ENCODE measurements around the gene IFITM10. TPM values are rescaled to one million over a fixed set of nuclear protein-coding genes. Genes with fewer than 3 reads are reported as not detected.

Gene IFITM10
- total RNA-seq, 1 experiment from 2014 or later = 2.0 TPM

DNA sequence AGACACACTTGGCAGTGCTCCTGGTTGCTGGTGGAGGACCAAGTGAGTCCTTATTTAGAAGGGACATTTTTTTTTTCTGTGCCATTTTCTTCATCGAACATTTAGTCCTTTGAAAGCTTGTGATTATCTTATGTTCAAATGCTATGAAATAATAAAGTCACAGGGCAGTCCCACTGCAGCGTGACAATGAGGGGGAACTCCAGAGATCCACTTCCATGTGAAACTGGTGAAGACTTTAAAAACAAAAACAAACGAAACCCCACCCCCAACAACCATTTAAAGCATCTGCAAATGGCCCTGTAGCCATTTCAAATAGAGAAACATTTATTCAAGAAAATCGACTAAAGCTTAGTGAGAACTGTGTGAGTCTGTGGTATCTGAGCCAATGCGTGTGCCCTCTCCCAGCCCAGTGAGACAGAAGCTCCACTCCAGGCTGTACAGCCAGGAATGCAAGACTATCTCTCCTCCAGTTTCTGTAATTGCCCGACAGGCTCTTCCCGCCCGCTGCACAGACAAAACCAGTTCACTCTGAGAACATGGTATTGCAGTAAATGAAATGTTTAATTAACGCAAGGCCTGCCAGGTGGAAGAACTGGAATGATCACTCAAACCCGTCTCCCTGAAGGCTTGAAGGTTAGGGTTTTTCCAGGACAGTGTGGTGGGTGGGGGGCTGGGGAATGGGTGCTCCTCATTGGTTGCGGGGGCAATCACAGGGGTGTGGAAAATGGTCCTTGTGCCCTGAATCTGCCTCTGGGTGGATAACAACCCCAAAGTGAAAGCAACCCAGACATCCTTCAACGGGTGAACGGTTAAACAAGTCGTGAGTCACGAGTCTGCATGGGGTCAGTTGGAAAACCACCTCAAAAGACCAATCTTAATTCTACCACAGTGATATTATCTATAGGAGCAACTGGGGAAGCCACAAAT, 45.0 kb downstream of the IFITM10 start:
- peaks cover 8% of the 10 kb centered on the region for H3K27me3 Mint-ChIP-seq (ENCODE audit: insufficient read depth, unreplicated experiment)
- H3K4me1 Mint-ChIP-seq (ENCODE audit: insufficient read depth, unreplicated experiment) = peaks cover 5% of the 10 kb centered on the region
- CTCF ChIA-PET = interaction anchor here (0.7 to 1.9 kb wide), 6 partner anchors 11 to 780 kb away, joined by 3 to 6 read pairs (median 4); no protein-coding TSS in a partner anchor
- no peaks in the 10 kb centered on the region for H3K9me3 Mint-ChIP-seq (ENCODE audit: unreplicated experiment)
- DNase-seq (ENCODE audit: unreplicated experiment) = no peak
- POLR2A ChIA-PET = no interaction called here
- no TSS peak for BruUV-seq (replicated peaks)
- H3K36me3 Mint-ChIP-seq (ENCODE audit: insufficient read depth, unreplicated experiment) = no peaks in the 10 kb centered on the region
- intact Hi-C loops (cut with micrococcal nuclease) = no loop called here
- H3K27ac Mint-ChIP-seq (ENCODE audit: low read depth, unreplicated experiment) = no peak overlapping the region
- H3K4me3 Mint-ChIP-seq (ENCODE audit: unreplicated experiment) = no peak overlapping the region
- TF ChIP-seq, protein P1, sequence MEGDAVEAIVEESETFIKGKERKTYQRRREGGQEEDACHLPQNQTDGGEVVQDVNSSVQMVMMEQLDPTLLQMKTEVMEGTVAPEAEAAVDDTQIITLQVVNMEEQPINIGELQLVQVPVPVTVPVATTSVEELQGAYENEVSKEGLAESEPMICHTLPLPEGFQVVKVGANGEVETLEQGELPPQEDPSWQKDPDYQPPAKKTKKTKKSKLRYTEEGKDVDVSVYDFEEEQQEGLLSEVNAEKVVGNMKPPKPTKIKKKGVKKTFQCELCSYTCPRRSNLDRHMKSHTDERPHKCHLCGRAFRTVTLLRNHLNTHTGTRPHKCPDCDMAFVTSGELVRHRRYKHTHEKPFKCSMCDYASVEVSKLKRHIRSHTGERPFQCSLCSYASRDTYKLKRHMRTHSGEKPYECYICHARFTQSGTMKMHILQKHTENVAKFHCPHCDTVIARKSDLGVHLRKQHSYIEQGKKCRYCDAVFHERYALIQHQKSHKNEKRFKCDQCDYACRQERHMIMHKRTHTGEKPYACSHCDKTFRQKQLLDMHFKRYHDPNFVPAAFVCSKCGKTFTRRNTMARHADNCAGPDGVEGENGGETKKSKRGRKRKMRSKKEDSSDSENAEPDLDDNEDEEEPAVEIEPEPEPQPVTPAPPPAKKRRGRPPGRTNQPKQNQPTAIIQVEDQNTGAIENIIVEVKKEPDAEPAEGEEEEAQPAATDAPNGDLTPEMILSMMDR (IDR thresholded peaks at IDR 0.05; ENCODE audit: unreplicated experiment) = no peak

DNA sequence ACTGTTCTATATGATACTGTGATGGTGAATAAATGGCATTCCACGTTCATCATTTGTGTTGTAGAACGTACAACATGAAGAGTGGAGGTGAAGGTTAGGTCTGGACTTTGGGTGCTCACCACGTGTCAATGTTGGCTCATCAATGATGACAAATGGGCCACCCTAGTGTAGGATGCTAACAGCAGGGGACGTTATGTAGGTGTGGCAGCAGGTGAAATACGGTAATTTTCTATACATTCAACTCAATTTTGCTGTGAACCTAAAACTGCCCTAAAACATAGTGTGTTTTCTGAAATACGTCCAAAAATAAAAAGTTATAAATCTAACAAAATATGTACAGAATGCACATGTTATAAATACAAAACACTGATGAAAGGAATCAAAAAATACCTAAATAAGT, 47.2 kb downstream of the IFITM10 start:
- intact Hi-C loops (cut with micrococcal nuclease) = no loop called here
- ChIA-PET POLR2A (no interaction called here), CTCF (interaction anchor here (1.5 kb wide), 1 partner anchor 9 kb away, joined by 9 read pairs; no protein-coding TSS in a partner anchor)
- H3K4me3 Mint-ChIP-seq (ENCODE audit: unreplicated experiment) = no peak overlapping the region
- no TSS peak for BruUV-seq (replicated peaks)
- no peaks in the 10 kb centered on the region for H3K36me3 Mint-ChIP-seq (ENCODE audit: insufficient read depth, unreplicated experiment)
- no peaks in the 10 kb centered on the region for H3K27me3 Mint-ChIP-seq (ENCODE audit: insufficient read depth, unreplicated experiment)
- no peak for DNase-seq (ENCODE audit: unreplicated experiment)
- H3K9me3 Mint-ChIP-seq (ENCODE audit: unreplicated experiment) = no peaks in the 10 kb centered on the region
- TF ChIP-seq, protein P1 (IDR thresholded peaks at IDR 0.05; ENCODE audit: unreplicated experiment) = no peak
- H3K27ac Mint-ChIP-seq (ENCODE audit: low read depth, unreplicated experiment) = no peak overlapping the region
- peaks cover 5% of the 10 kb centered on the region for H3K4me1 Mint-ChIP-seq (ENCODE audit: insufficient read depth, unreplicated experiment)

DNA sequence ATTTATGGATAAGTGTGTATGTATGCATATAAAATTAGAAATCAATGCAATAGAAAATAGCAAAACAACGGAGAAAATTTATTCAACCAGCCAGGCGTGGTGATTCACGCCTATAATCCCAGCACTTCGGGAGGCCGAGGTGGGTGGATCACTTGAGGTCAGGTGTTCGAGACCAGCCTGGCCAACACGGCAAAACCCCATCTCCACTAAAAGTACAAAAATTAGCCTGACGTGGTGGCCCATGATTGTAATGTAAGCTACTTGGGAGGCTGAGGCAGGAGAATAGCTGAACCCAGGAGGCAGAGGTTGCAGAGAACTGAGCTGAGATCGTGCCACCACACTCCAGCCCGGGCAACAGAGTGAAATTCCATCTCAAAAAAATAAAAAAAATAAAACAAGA, 47.9 kb downstream of the IFITM10 start:
- no TSS peak for BruUV-seq (replicated peaks)
- DNase-seq (ENCODE audit: unreplicated experiment) = no peak
- intact Hi-C loops (cut with micrococcal nuclease) = no loop called here
- no peaks in the 10 kb centered on the region for H3K9me3 Mint-ChIP-seq (ENCODE audit: unreplicated experiment)
- peaks cover 5% of the 10 kb centered on the region for H3K4me1 Mint-ChIP-seq (ENCODE audit: insufficient read depth, unreplicated experiment)
- H3K27me3 Mint-ChIP-seq (ENCODE audit: insufficient read depth, unreplicated experiment) = no peaks in the 10 kb centered on the region
- H3K36me3 Mint-ChIP-seq (ENCODE audit: insufficient read depth, unreplicated experiment) = no peaks in the 10 kb centered on the region
- ChIA-PET POLR2A (no interaction called here), CTCF (interaction anchor here (1.5 kb wide), 1 partner anchor 8 kb away, joined by 9 read pairs; no protein-coding TSS in a partner anchor)
- H3K4me3 Mint-ChIP-seq (ENCODE audit: unreplicated experiment) = no peak overlapping the region
- TF ChIP-seq, protein P1 (IDR thresholded peaks at IDR 0.05; ENCODE audit: unreplicated experiment) = no peak
- H3K27ac Mint-ChIP-seq (ENCODE audit: low read depth, unreplicated experiment) = no peak overlapping the region

DNA sequence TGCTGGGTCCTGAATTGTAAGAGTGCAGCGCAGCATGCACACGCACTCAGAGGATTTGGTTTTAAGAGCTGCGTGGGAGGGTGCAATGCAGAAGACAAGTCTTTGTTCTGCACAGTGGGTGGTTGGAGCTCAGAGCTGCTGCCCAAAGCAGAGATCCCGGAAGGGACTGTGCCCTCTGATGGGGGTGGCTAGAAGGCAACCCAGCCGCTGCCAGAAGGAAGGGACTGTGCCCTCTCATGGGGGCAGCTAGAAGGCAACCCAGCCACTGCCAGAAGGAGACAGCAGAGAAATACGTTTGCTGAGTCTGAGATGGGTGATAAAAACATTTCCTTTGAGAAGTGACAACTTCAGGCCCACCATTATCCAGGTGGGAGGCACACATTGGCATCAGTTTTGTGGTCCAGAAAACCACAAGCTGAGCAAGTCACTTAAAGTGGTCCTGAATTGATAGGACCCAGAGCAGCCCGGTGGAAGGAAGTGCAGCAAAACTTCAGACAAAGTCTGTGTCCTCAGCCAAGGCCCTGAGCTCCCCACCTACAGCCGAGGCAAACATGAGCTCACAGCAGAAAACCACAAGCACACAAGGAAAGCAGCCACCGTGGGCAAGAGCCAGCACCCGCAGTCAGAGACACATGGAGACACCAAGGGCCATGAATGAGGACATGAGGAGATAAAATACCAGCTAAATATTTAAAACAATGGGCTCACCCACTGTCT, 49.1 kb downstream of the IFITM10 start:
- no peaks in the 10 kb centered on the region for H3K36me3 Mint-ChIP-seq (ENCODE audit: insufficient read depth, unreplicated experiment)
- ChIA-PET CTCF (interaction anchor here (0.6 to 1.9 kb wide), 12 partner anchors 9 to 455 kb away, joined by 3 to 11 read pairs (median 3); partner anchors contain the start of gene MRPL23), POLR2A (interaction anchor here (0.6 to 0.9 kb wide), 4 partner anchors 7 to 134 kb away, joined by 3 read pairs; no protein-coding TSS in a partner anchor)
- no peak overlapping the region for H3K4me3 Mint-ChIP-seq (ENCODE audit: unreplicated experiment)
- no peaks in the 10 kb centered on the region for H3K27me3 Mint-ChIP-seq (ENCODE audit: insufficient read depth, unreplicated experiment)
- DNase-seq (ENCODE audit: unreplicated experiment) = no peak
- no peak overlapping the region for H3K27ac Mint-ChIP-seq (ENCODE audit: low read depth, unreplicated experiment)
- intact Hi-C loops (cut with micrococcal nuclease) = no loop called here
- H3K9me3 Mint-ChIP-seq (ENCODE audit: unreplicated experiment) = no peaks in the 10 kb centered on the region
- BruUV-seq (replicated peaks) = no TSS peak
- H3K4me1 Mint-ChIP-seq (ENCODE audit: insufficient read depth, unreplicated experiment) = peaks cover under 1% of the 10 kb centered on the region
- TF ChIP-seq, protein P1 (IDR thresholded peaks at IDR 0.05; ENCODE audit: unreplicated experiment) = no peak
